KMS-11 (cell line): ENCODE results near the gene TRPM6.

Experiments used
- H2AFZ ChIP-seq: fragments of 200-600 bp; sonication (generic); 2 replicates; pipeline ENCODE4 v1.6.1; 2016; ENCODE audit warnings: antibody characterized with exemption, mixed run types, low read depth
- H3K27ac ChIP-seq: fragments of 200-600 bp; sonication (generic); 2 replicates; pipeline ENCODE4 v1.6.1; 2016; ENCODE audit warnings: mild to moderate bottlenecking, mixed run types
- H3K27me3 ChIP-seq: fragments of 200-600 bp; sonication (generic); 2 replicates; pipeline ENCODE4 v1.6.1; 2017; ENCODE audit warnings: mild to moderate bottlenecking, low read depth, mixed run types, moderate library complexity; ENCODE audit not compliant: insufficient read depth
- H3K36me3 ChIP-seq: fragments of 200-600 bp; sonication (generic); 2 replicates; pipeline ENCODE4 v1.6.1; 2017; ENCODE audit warnings: mild to moderate bottlenecking, mixed run types; ENCODE audit not compliant: insufficient read depth
- H3K4me1 ChIP-seq: fragments of 200-600 bp; sonication (generic); 2 replicates; pipeline ENCODE4 v1.6.1; 2016; ENCODE audit warnings: mild to moderate bottlenecking, low read depth, mixed run types; ENCODE audit not compliant: poor library complexity, severe bottlenecking
- H3K4me2 ChIP-seq: fragments of 200-600 bp; sonication (generic); 2 replicates; pipeline ENCODE4 v1.7.0; 2016; ENCODE audit warnings: mild to moderate bottlenecking, mixed run types
- H3K4me3 ChIP-seq: fragments of 200-600 bp; sonication (generic); IDR thresholded peaks from 2 replicates; pipeline ENCODE4 v1.6.1; 2017; ENCODE audit warnings: low read depth, low read length, mixed read lengths; ENCODE audit not compliant: insufficient read depth
- H3K79me2 ChIP-seq: fragments of 200-600 bp; sonication (generic); 2 replicates; pipeline ENCODE4 v1.6.1; 2016; ENCODE audit warnings: low read depth, mixed run types; ENCODE audit not compliant: insufficient read depth
- H3K9ac ChIP-seq: fragments of 200-600 bp; sonication (generic); 2 replicates; pipeline ENCODE4 v1.6.1; 2016; ENCODE audit warnings: mild to moderate bottlenecking, mixed run types
- H4K20me1 ChIP-seq: fragments of 200-600 bp; sonication (generic); 2 replicates; pipeline ENCODE4 v1.6.1; 2016; ENCODE audit warnings: mild to moderate bottlenecking, mixed run types; ENCODE audit not compliant: insufficient read depth
- CTCF ChIP-seq: fragments of 200-600 bp; sonication (generic); conservative IDR thresholded peaks from 2 replicates; pipeline ENCODE4 v1.6.1; 2017; ENCODE audit warnings: low read depth, mild to moderate bottlenecking, antibody characterized with exemption, low read length, moderate library complexity, mixed read lengths

Gene TRPM6

DNA sequence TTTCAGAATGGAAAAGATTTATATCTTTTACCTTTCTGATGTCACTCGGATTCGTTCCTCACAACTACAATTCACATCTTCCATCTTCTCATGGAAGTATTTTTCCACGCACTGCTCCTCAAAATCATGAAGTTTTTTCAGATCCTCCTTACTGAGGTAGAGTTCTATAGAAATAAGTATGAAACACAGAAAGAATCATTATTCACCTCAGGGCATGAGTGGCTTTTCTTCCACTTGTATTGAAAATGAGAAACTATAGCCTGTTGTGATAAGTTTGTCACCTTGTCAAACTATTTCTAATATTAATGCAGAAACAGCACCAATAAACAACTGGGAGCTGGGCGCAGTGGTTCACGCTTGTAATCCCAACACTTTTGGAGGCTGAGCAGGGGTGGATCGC lies 116.0 kb downstream of the TRPM6 start:
- Histone ChIP-seq H3K9ac (no peak overlapping the region), H3K79me2 (no peaks in the 10 kb centered on the region), H3K27me3 (no peaks in the 10 kb centered on the region), H3K27ac (no peak overlapping the region), H3K36me3 (no peaks in the 10 kb centered on the region), H3K4me2 (no peak overlapping the region), H3K4me3 (no peak overlapping the region), H2AFZ (no peak overlapping the region), H3K4me1 (peaks cover 5% of the 10 kb centered on the region), H4K20me1 (no peaks in the 10 kb centered on the region)
- no peak for TF ChIP-seq CTCF

GRCh38 chr9:74771262-74771585 lies 116.5 kb downstream of the TRPM6 start:
- H2AFZ ChIP-seq, result no peak overlapping the region
- no peaks in the 10 kb centered on the region for H3K27me3 ChIP-seq
- TF ChIP-seq CTCF, result no peak; the same call in 1 of the 2 replicates
- no peaks in the 10 kb centered on the region for H4K20me1 ChIP-seq
- H3K9ac ChIP-seq, result no peak overlapping the region
- no peaks in the 10 kb centered on the region for H3K79me2 ChIP-seq
- H3K4me3 ChIP-seq, result no peak overlapping the region
- no peak overlapping the region for H3K27ac ChIP-seq
- H3K4me1 ChIP-seq, result peaks cover under 1% of the 10 kb centered on the region
- H3K36me3 ChIP-seq, result no peaks in the 10 kb centered on the region
- H3K4me2 ChIP-seq, result no peak overlapping the region

- Histone ChIP-seq H2AFZ (no peak overlapping the region), H3K36me3 (no peaks in the 10 kb centered on the region), H3K27ac (no peak overlapping the region), H3K4me1 (no peaks in the 10 kb centered on the region), H3K4me3 (no peak overlapping the region), H3K79me2 (no peaks in the 10 kb centered on the region), H3K9ac (no peak overlapping the region), H3K27me3 (no peaks in the 10 kb centered on the region), H3K4me2 (no peak overlapping the region), H4K20me1 (no peaks in the 10 kb centered on the region)
- TF ChIP-seq CTCF, result peak; percentile 41
These were observed 117.0 kb downstream of the TRPM6 start for GRCh38 chr9:74770508-74771261.

GRCh38 chr9:74765481-74765971 lies 122.2 kb downstream of the TRPM6 start:
- H2AFZ ChIP-seq, result no peak overlapping the region
- no peak for TF ChIP-seq CTCF
- H3K27ac ChIP-seq, result no peak overlapping the region
- no peak overlapping the region for H3K4me3 ChIP-seq
- no peak overlapping the region for H3K4me2 ChIP-seq
- H3K36me3 ChIP-seq, result no peaks in the 10 kb centered on the region
- no peaks in the 10 kb centered on the region for H3K4me1 ChIP-seq
- no peaks in the 10 kb centered on the region for H3K79me2 ChIP-seq
- H3K27me3 ChIP-seq, result no peaks in the 10 kb centered on the region
- H4K20me1 ChIP-seq, result no peaks in the 10 kb centered on the region
- H3K9ac ChIP-seq, result no peak overlapping the region
